ENCODE results near the gene ATOH8.

The ATOH8 gene

DNA sequence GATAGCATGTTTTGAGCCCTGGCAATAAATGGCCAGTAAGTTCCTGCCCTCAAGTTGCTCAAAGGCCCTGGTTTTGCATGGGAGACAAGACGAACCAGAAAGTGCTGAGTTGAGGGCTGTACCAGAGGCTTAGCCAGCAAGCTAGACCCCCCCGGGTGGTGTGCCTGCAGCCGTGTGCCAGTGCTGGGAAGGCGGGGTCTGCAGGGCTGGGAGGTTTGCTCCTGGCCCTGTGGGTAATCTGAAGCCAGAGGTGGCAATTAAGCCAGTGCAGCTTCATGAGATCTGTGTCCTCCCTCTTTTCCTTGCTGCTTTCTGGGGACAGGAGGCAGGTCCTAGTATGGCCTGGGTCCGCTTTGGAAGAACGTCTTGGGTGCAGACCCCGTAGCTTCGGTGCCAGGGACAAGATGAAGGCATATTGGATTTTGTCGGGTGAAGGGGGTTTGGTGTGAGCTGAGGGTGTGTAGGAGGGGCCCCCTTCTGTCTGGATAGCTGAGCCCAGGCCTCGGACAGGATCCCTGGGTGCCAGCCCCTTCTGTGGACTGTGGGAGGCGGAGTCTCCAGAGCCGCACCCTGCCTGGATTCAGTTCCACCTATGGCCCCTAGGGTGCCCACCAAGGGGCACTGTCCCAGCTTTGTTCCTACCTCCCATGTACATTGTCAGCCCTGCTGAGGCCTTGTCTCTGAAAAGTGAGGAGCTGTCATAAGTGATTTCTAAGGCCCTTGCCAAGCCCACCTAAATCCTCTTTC lies 15.6 kb downstream of the ATOH8 start:
- H3K36me3 ChIP-seq (replicated peaks), result no peaks in the 10 kb centered on the region
- H3K9me3 ChIP-seq, result no peaks in the 10 kb centered on the region
- 0 out of 2 replicates have a peak, but pooled peaks cover under 1% of the 10 kb centered on the region for H3K27me3 ChIP-seq (ENCODE audit: low read depth)
- DNase-seq (ENCODE audit: low spot score in 2 of 2), result peak; percentile 36 to 69
- no peak overlapping the region for H3K4me3 ChIP-seq
- in situ Hi-C loops (cut with MboI; ENCODE audit: low sequenced_read_pairs), result no loop called here
- peaks cover 3% of the 10 kb centered on the region for H3K4me1 ChIP-seq

DNA sequence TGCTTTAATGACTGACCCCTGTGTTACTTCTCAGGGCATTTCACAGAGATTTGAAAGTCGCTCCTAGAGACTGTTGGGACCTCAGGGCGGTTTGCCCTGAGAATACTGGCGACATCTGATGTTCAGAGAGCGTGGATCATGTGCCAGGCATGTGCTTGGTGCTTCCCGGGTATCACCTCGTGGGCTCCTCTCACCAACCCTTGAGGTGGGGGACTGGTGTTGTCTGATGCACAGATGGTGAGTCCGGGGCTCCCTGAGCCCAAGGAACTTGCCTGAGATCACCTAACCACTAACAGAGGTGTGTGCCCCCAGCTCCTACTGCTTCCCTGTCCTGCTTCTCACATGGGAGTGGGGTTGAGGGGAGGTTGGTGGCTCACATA lies 16.2 kb downstream of the ATOH8 start:
- H3K9me3 ChIP-seq, result no peaks in the 10 kb centered on the region
- in situ Hi-C loops (cut with MboI; ENCODE audit: low sequenced_read_pairs), result no loop called here

DNA sequence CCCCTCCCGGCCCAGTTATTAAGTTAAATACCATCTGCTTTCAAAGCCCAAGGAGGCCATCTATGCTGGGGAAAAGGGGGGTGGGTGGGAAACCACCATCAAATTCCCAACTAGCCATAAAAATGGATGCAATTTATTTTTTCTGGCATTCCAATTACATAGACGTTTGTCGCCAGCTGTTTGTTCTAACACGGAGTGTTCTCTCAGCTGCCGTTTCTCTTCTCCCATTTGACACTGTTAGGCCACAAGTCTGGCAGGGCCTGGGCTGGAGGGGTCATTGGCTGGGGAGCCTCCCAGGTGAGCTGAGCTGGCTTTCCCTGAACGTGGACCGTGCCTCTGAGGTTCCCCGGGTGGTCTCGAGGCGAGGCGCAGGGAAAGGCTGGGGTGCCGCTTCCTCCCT lies 16.6 kb downstream of the ATOH8 start:
- no peaks in the 10 kb centered on the region; the same call in none of the 2 replicates for H3K4me1 ChIP-seq
- H3K27me3 ChIP-seq (ENCODE audit: low read depth), result no peaks in the 10 kb centered on the region
- no peak overlapping the region for H3K4me3 ChIP-seq
- no peak for DNase-seq (ENCODE audit: low spot score in 2 of 2)
- in situ Hi-C loops (cut with MboI; ENCODE audit: low sequenced_read_pairs), result no loop called here
- no peaks in the 10 kb centered on the region for H3K36me3 ChIP-seq (replicated peaks)
- no peaks in the 10 kb centered on the region for H3K9me3 ChIP-seq

More for the DNA sequence above, 16.2 kb downstream of the ATOH8 start:
- no peak overlapping the region for H3K4me3 ChIP-seq
- H3K4me1 ChIP-seq, result peaks cover 2% of the 10 kb centered on the region
- no peaks in the 10 kb centered on the region for H3K36me3 ChIP-seq (replicated peaks)
- DNase-seq (ENCODE audit: low spot score in 2 of 2), result no peak
- H3K27me3 ChIP-seq (ENCODE audit: low read depth), result no peaks in the 10 kb centered on the region

DNA sequence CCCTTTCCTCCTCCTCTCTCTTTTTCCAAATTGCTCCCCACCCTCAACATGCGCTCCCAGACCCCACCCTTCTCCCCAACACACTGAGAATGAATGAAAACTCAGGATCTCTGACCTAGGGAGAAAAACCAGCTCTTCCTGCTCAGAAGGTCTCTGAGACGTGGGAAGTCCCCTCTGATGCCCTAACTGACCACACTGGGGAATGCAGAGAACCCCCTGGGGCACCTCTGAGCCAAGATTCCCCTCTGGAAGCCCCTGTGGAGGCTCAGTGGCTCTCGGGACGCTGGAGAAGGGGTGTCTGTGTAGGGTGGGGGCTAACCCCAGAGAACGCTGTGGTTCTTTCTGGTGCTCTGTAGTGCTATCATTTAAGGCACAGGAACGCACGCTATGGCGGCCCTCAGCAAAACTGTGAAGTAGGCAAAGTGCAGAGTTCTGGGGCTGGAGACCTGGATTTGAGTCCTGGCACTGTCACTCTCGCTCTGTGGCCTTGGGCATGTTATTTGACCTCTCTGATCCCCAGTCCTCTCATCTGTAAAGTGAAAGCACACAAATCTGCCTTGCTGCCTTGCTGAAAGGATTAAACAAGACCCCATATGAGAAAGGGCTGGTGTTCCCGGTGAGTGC lies 17.1 kb downstream of the ATOH8 start:
- no peaks in the 10 kb centered on the region for H3K36me3 ChIP-seq (replicated peaks)
- no peaks in the 10 kb centered on the region for H3K27me3 ChIP-seq (ENCODE audit: low read depth)
- DNase-seq (ENCODE audit: low spot score in 2 of 2), result no peak
- no peak overlapping the region for H3K4me3 ChIP-seq
- in situ Hi-C loops (cut with MboI; ENCODE audit: low sequenced_read_pairs), result no loop called here
- no peaks in the 10 kb centered on the region for H3K9me3 ChIP-seq
- no peaks in the 10 kb centered on the region; the same call in none of the 2 replicates for H3K4me1 ChIP-seq

DNA sequence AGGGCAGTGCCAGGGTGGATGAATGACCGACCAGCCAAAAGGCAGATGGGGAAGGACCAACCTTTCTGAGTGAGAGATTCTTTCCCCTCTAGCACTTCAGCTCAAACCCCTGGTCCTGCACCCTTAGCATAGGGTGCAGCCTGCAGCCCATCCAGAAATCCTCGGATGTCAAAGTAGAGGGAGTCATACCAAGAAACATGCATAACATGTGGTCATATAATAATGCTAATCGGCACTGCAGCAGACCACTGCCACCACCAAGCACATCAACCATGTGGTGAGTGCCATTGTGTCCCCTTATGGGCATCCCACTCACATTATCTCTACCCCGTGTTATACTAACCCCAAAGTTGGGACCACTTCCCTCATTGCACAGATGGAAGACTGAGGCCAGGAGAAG lies 17.7 kb downstream of the ATOH8 start:
- H3K36me3 ChIP-seq (replicated peaks), result no peaks in the 10 kb centered on the region
- no peaks in the 10 kb centered on the region; the same call in none of the 2 replicates for H3K4me1 ChIP-seq
- in situ Hi-C loops (cut with MboI; ENCODE audit: low sequenced_read_pairs), result no loop called here
- DNase-seq (ENCODE audit: low spot score in 2 of 2), result no peak
- H3K27me3 ChIP-seq (ENCODE audit: low read depth), result no peaks in the 10 kb centered on the region
- no peak overlapping the region for H3K4me3 ChIP-seq
- H3K9me3 ChIP-seq, result no peaks in the 10 kb centered on the region

DNA sequence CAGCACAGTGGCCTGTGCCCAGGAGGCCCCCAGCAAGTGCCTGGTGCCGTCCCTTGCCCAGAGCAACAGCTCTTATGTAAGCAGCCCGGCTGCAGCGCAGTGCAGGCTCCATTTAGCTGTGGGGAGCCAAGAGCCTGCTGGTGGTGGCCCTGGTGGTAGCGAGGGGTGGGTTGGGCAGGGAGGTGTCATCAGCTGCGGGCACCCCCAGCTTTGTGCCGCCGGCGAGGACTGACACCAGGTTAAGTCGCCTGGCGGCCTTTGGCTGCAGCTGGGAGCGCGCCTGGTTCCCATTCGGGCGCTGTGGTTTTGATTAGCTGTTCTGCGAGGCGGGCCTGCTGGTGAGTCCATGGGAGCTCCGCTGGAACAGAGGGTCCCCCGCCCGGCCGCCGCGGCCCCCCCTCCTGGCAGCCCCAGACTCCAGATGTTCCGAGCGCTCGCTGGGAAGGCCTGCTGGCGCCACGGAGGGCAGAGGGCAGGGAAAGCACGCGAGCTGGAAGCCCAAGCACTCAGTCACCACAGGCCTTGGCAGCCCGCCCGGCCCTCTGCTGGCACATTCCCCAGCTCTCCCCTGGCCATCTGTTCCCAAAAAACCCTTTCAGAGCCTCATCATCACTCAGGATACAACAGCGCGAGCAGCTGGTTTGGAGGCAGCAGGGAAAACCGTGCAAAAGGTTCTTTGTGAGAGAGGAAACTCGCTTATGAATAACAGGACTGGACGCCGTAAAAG lies 18.4 kb downstream of the ATOH8 start:
- no peak overlapping the region for H3K4me3 ChIP-seq
- H3K36me3 ChIP-seq (replicated peaks), result no peaks in the 10 kb centered on the region
- H3K27me3 ChIP-seq (ENCODE audit: low read depth), result no peaks in the 10 kb centered on the region
- peak; percentile 36 to 83 for DNase-seq (ENCODE audit: low spot score in 2 of 2)
- H3K9me3 ChIP-seq, result no peaks in the 10 kb centered on the region
- in situ Hi-C loops (cut with MboI; ENCODE audit: low sequenced_read_pairs), result no loop called here
- no peaks in the 10 kb centered on the region; the same call in none of the 2 replicates for H3K4me1 ChIP-seq

DNA sequence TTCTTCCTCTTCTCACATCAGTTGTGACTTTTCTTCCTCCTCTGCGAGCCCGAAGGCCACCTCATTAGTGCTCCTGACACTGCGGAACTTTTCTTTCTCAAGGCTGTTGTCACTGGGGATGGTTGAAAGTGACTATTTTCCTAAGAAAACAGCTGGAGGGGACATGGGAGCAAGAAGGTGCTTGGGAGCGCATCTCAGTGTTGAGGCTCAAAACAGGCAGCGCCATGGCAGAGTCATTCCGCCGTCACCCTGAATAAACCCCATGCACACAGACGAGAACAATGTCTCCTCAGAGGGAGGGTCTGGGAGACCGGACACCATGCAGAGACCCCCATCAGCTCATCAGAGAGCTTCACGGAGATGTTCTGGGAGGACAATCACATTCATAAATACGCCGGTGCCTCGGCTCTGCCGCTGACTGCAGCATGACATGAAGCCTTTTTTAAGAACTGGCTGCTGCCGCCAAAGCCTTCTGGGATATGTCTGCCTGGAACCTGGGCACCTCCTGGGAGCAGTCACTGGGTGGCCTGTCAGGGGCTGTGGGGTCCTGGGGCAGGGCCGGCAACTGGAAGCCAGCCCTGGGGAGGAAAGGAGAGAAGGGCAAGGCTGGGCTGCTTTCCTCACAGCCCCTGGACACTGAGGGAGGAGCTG lies 19.2 kb downstream of the ATOH8 start:
- no peak overlapping the region for H3K4me3 ChIP-seq
- no peaks in the 10 kb centered on the region; the same call in none of the 2 replicates for H3K4me1 ChIP-seq
- no peak for DNase-seq (ENCODE audit: low spot score in 2 of 2)
- H3K9me3 ChIP-seq, result no peaks in the 10 kb centered on the region
- H3K36me3 ChIP-seq (replicated peaks), result no peaks in the 10 kb centered on the region
- no peaks in the 10 kb centered on the region for H3K27me3 ChIP-seq (ENCODE audit: low read depth)
- in situ Hi-C loops (cut with MboI; ENCODE audit: low sequenced_read_pairs), result no loop called here

DNA sequence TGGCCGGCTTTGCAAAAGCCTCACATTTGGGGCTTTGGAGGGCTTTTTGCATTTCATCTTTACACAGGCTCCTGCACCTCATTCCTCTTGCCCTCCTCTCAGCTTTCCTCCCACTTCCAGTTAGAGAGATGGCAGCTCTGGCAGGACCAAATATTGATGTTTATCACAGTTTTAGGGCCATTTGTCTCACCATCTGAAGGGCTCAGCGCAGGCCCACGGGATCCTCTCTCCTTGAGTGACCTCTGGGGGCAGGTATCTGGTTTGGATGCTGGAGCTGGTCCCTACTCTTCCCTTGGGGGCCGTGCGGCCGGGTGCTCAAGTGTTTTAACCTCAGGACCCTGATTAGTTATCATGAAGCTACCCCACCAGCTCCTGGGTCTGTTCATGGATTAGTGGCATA lies 19.9 kb downstream of the ATOH8 start:
- H3K4me1 ChIP-seq, result no peaks in the 10 kb centered on the region; the same call in none of the 2 replicates
- no peak overlapping the region for H3K4me3 ChIP-seq
- H3K27me3 ChIP-seq (ENCODE audit: low read depth), result no peaks in the 10 kb centered on the region
- no peak for DNase-seq (ENCODE audit: low spot score in 2 of 2)
- H3K36me3 ChIP-seq (replicated peaks), result no peaks in the 10 kb centered on the region
- H3K9me3 ChIP-seq, result no peaks in the 10 kb centered on the region
- in situ Hi-C loops (cut with MboI; ENCODE audit: low sequenced_read_pairs), result no loop called here

DNA sequence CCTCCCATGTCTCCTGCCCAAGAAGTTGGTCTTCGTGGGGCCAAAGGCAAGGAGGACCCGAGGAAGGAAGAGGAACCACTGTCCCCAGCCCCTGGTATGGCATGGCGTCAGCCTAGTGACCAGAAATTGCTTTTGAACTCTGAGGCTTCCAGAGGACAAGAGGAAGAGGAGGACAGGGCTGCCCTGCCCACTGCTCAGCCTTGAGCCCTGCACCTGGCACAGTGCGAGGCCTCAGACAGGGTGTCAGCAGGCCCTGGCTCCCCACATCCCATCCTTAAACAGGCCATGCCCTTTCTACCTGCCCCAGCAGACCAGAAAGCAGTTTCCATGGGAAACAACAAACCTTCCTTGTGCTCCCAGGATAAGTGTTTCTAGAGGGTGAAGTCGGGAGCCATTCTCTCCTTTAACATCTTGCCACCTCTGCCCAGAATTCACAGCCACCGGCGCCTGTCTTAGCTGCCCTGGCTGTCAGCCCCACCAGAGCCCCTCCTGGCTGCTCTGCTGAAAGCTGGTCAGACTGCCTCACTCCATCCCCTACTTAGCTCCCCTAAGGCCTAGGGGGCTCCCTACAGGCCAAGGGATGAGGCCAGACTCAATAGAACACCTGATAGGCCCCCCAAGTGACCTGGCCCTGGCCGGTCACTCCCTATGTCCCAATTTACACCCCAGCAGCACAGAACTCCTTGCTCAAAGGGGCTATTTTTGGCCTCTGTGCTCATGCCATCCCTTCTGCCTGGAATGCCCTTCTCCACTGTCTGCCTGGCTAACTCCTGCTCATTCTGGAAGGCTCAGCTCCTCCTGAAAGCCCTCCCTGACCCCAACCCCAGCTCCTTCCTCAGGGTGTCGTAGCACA lies 20.6 kb downstream of the ATOH8 start:
- H3K27me3 ChIP-seq (ENCODE audit: low read depth), result no peaks in the 10 kb centered on the region
- DNase-seq (ENCODE audit: low spot score in 2 of 2), result no peak
- no peaks in the 10 kb centered on the region; the same call in none of the 2 replicates for H3K4me1 ChIP-seq
- in situ Hi-C loops (cut with MboI; ENCODE audit: low sequenced_read_pairs), result no loop called here
- no peaks in the 10 kb centered on the region for H3K9me3 ChIP-seq
- H3K4me3 ChIP-seq, result no peak overlapping the region
- H3K36me3 ChIP-seq (replicated peaks), result no peaks in the 10 kb centered on the region

DNA sequence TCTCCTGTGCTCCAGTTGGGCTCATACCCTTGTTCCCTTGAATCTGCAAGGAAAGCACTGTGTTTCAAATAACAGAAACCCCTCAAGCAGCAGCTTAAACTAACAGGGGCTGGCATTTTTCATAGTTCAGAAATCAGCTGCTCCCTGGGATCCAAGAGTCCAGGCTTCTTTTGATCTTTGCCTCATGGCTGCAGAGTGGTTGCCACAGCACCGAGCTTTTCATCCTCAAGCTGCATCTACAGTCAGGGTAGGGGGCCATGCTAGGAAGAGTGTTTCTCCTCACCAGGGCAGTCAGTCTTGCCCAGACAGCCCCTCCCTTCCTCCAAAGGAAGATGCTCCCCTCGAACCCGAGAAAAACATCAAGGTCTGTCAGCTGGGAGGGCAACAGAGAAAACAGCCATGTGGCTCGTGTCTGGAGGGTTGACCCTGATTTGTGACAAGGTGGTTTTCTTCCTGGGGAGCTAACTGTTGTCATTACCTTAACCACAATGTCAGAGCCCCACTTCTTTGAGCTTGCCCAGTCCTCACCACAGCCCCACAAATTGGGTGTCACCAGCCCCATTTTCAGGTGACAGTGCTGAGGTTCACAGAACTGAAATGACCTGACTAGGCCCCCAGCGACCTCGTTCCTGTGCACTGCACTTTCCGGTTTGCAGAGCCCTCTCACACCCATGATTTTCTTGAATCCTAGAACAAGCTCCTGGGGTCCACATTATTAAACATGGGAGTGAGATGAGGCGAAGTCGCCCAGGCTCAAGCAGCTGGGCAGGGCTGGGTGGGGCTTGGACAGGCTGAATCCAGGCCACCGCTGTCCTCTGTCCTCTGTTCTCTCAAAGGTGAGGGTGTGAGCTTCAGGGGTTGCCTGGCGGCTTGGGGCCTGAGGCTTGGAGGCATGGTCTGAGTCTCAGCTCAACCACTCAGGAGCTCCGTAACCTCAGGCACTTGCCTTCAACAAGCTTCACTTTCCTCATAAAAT lies 21.9 kb downstream of the ATOH8 start:
- DNase-seq (ENCODE audit: low spot score in 2 of 2), result no peak
- Histone ChIP-seq H3K36me3 (replicated peaks) (no peaks in the 10 kb centered on the region), H3K4me1 (no peaks in the 10 kb centered on the region; the same call in none of the 2 replicates), H3K27me3 (ENCODE audit: low read depth) (no peaks in the 10 kb centered on the region), H3K9me3 (no peaks in the 10 kb centered on the region), H3K4me3 (no peak overlapping the region)
- in situ Hi-C loops (cut with MboI; ENCODE audit: low sequenced_read_pairs), result no loop called here

DNA sequence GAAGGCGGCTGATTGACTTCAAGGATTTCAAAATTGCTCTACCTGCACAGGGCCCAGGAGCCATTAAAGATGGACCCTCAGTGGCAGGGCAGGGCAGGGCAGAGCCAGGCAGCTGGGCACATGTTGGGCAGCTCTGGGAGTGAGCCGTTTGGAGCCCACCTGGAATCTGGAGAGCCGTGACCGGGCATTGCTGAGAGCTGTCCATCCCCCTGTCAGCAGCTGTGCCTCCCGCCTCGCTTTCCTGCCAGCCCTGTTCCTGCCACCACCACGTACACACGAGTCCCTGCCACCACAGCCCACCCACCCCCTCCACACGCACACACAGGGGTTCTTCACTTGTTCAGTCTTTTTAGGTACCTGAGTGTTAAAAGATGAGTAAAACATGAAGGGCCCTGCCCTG lies 22.9 kb downstream of the ATOH8 start:
- Histone ChIP-seq H3K9me3 (no peaks in the 10 kb centered on the region), H3K36me3 (replicated peaks) (no peaks in the 10 kb centered on the region), H3K4me1 (no peaks in the 10 kb centered on the region; the same call in none of the 2 replicates), H3K27me3 (ENCODE audit: low read depth) (no peaks in the 10 kb centered on the region), H3K4me3 (no peak overlapping the region)
- in situ Hi-C loops (cut with MboI; ENCODE audit: low sequenced_read_pairs), result no loop called here
- DNase-seq (ENCODE audit: low spot score in 2 of 2), result no peak

DNA sequence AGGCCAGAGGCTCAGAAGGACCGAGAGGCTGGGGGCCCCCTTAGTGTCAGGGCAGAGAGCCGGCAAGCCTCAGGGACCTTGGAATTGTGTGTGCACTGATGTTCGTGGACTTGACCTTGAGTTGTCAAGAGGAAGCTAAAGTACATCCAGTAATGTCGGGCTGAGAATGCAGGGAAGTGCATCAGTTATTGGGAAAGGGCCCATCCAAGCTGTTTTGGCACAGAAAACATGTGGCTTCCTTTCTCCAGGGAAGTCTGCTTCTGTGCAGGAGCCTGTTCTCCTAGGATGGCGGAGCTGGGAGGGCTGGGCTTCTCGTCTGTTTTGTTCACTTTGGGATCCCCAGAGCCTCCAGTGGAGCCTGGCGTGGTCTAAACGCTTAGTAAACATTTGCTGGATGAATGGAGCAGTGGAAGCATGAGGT lies 23.7 kb downstream of the ATOH8 start:
- Histone ChIP-seq H3K4me1 (no peaks in the 10 kb centered on the region; the same call in 1 of the 2 replicates), H3K9me3 (no peaks in the 10 kb centered on the region), H3K27me3 (ENCODE audit: low read depth) (no peaks in the 10 kb centered on the region), H3K36me3 (replicated peaks) (no peaks in the 10 kb centered on the region), H3K4me3 (no peak overlapping the region)
- in situ Hi-C loops (cut with MboI; ENCODE audit: low sequenced_read_pairs), result no loop called here
- no peak for DNase-seq (ENCODE audit: low spot score in 2 of 2)

All from HAP-1 (cell line).